A549 (cell line): ENCODE measurements around the gene NCOA3.

Experiments
- CTCF ChIP-seq: fragments of >200 bp; sonication (Bioruptor Twin); formaldehyde crosslinking; IDR thresholded peaks from 3 replicates; pipeline ENCODE4 v1.5.1; 2016
- EP300 ChIP-seq, 2 experiments: fragments of >200 bp; sonication (Bioruptor Twin); formaldehyde crosslinking; IDR thresholded peaks; 2 replicates in 1 of 2; 3 replicates in 1 of 2; pipeline ENCODE4 v1.6.1; 2016 to 2017
- MAX ChIP-seq: IDR thresholded peaks from 2 replicates; pipeline ENCODE4 v1.6.1; 2012
- POLR2A ChIP-seq: IDR thresholded peaks from 2 replicates; pipeline ENCODE4 v1.6.1; 2012; ENCODE audit warnings: mild to moderate bottlenecking, low read length
- RFX5 ChIP-seq: fragments of 450-650 bp; IDR thresholded peaks from 2 replicates; pipeline ENCODE4 v1.7.1; 2014; ENCODE audit warnings: antibody characterized with exemption, mild to moderate bottlenecking, moderate library complexity

- TF ChIP-seq RFX5 = no peak
- TF ChIP-seq POLR2A = no peak
- no peak for TF ChIP-seq CTCF
- no peak for TF ChIP-seq MAX
- TF ChIP-seq EP300 (IDR thresholded peaks at IDR 0.05) = no peak
Measured at GRCh38 chr20:47454298-47455132, 47.2 kb upstream of the NCOA3 start.
